Lung (tissue), 12 donors: Measurements from ENCODE around the gene NKAIN1. TPM values are rescaled to one million over a fixed set of nuclear protein-coding genes. Genes with fewer than 3 reads are reported as not detected.
A peak's percentile ranks its signal among the peaks of the same experiment; 100 is the strongest.

ENCODE experiments used
- ATAC-seq: fragments of 200-7000 bp; cut with Tn5 transposase; one replicate; pipeline ENCODE4 v1.9.1; 2020; ENCODE audit warnings: moderate number of reproducible peaks; ENCODE audit not compliant: insufficient read depth, low FRiP score
- DNase-seq, 3 donors: peaks; one replicate each; pipeline ENCODE4 v3.0.0-alpha.2; 2013 to 2017
- H3K27ac ChIP-seq, 2 donors: one replicate each; pipeline ENCODE4 v1.5.1; 2013; ENCODE audit warnings: mild to moderate bottlenecking in 2 of 2, moderate library complexity in 2 of 2, control low read depth in 1 of 2, inconsistent platforms in 1 of 2, low read depth in 1 of 2, low read length in 1 of 2
- H3K27me3 ChIP-seq, 3 donors: one replicate each; pipeline ENCODE4 v1.5.1; 2013; ENCODE audit warnings: low read length in 2 of 3; ENCODE audit not compliant: control insufficient read depth in 3 of 3, insufficient read depth in 3 of 3
- H3K36me3 ChIP-seq, 4 donors: one replicate each; pipeline ENCODE4 v1.5.1; 2013; ENCODE audit warnings: low read length in 4 of 4, mild to moderate bottlenecking in 1 of 4, moderate library complexity in 1 of 4; ENCODE audit not compliant: control insufficient read depth in 4 of 4, insufficient read depth in 4 of 4
- H3K4me1 ChIP-seq, 5 donors: one replicate each; pipeline ENCODE4 v1.5.1; 2013; ENCODE audit warnings: low read length in 5 of 5, mild to moderate bottlenecking in 2 of 5, moderate library complexity in 1 of 5; ENCODE audit not compliant: control insufficient read depth in 5 of 5, insufficient read depth in 5 of 5
- H3K4me3 ChIP-seq: one replicate; pipeline ENCODE4 v1.5.1; 2013; ENCODE audit warnings: mild to moderate bottlenecking, control low read depth, moderate library complexity
- H3K9ac ChIP-seq, 2 donors: one replicate each; pipeline ENCODE4 v1.5.1; 2013; ENCODE audit warnings: low read length in 2 of 2, control low read depth in 1 of 2; ENCODE audit not compliant: insufficient read depth in 1 of 2
- H3K9me3 ChIP-seq, 4 donors: one replicate each; pipeline ENCODE4 v1.5.1; 2013; ENCODE audit warnings: low read length in 3 of 4, mild to moderate bottlenecking in 1 of 4, moderate library complexity in 1 of 4; ENCODE audit not compliant: control insufficient read depth in 4 of 4, insufficient read depth in 3 of 4
- CTCF ChIP-seq: IDR thresholded peaks from 2 replicates; pipeline ENCODE4 v1.5.1; 2012; ENCODE audit warnings: mild to moderate bottlenecking; ENCODE audit errors: control extremely low read depth, extremely low read depth
- WGBS, 2 donors: extraction: QIAGEN DNeasy Blood & Tissue Kit; methylation state at CpG; one replicate each; pipeline ENCODE4 v1.1.7; 2013; 5-methylcytosine and 5-hydroxymethylcytosine counted together
- polyA plus RNA-seq, 2 donors: library from polyadenylated mRNA; stranded (reverse); fragments of 200-250 nt; gene quantifications; one replicate each; pipeline ENCODE4 v1.2.1, GENCODE V29; 2013
- total RNA-seq, 2 donors: library from RNA; depleted of rRNA in 1 of 2; stranded (reverse); fragments of >200 nt in 1 of 2; gene quantifications; one replicate each; pipeline ENCODE4 v1.2.1, GENCODE V29; 2014 to 2021
- donor health status: control.
- donor health status: control.
- donor health status: Bipolar disorder and iron deficiency.
- donor health status: healthy.
- donor health status: DM: yes; HTN: yes; CAD: no.

NKAIN1 gene
- total and polyA plus RNA-seq, 4 donors = 0.03 TPM; not detected in 3

DNA sequence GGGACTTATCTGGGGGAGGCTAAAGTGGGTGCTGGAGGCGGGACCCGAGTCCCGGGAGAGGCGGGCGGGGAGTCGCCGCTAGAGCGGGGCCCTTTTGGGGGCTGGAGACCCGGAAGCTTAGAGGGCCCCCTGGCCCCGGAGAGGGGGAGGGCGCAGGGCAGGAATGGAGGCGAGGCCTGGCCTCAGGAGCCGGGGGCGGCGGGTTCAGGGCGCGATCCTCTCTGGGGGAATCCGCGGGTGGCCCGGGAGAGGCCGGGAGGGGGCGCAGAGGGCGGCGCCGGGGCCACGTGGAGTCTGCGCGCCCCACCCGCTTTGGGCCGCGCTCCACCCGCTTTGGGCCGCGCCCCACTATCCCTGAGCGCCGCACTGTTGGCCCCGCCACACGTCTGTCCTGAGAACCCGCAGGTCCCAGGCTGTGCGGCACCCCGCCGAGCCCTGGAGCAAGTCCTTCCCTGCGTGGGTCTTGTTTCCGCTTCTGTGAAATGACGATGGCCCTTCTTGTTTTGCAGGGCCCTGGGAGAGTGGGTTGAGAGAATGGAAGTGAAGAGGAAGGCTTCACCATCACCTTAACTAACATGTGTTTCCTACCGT lies 84.4 kb downstream of the NKAIN1 start:
- DNase-seq = peak; percentile 74 to 78 (median 75)
- peak; percentile 90 for ATAC-seq
- Histone ChIP-seq H3K9ac (peak overlapping the region; percentile 24 to 46), H3K4me1 (peaks cover 0 to 13% (median 0%) of the 10 kb centered on the region in 5 donors), H3K9me3 (no peaks in the 10 kb centered on the region), H3K4me3 (peak overlapping the region; percentile 58), H3K27ac (peak overlapping the region; percentile 80 to 90), H3K36me3 (no peaks in the 10 kb centered on the region), H3K27me3 (no peaks in the 10 kb centered on the region)
- TF ChIP-seq CTCF = no peak
- WGBS, 2 donors = 0 to 1% methylated on average over 35 to 46 of the region's 46 CpGs

DNA sequence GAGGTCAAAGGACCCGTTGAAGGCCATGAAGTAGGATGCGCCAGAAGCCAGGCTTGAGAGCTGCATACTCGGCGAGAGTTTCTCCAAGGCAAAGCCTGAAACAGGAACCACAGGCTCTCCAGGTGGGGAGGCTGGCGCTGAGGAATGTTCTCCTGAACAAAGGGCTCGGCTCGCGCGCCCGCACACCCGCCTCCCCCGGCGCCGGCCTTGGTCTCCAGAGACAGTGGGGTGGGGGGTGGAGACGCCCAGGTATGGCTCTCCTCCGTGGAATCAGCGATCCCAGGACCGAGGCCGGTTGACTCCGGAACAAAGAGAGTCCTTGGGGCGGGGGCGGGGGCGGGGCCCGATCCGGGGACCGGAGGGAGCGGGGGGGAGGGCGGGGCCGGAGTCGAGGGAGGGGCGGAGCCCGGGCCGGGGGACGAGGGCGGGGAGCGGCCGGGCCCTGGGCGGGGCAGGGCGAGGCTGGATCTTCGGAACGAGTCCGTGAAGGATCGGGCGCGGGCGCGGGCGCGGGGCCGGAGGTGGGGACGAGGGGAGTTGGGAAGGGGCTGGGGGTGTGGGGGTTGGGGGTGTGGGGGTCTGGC lies 85.0 kb downstream of the NKAIN1 start:
- Histone ChIP-seq H3K4me1 (peaks cover 0 to 13% (median 0%) of the 10 kb centered on the region in 5 donors), H3K4me3 (peak overlapping the region; percentile 8), H3K9ac (peak overlapping the region in 1 of 2 donors; percentile 88), H3K36me3 (no peaks in the 10 kb centered on the region), H3K27me3 (no peaks in the 10 kb centered on the region), H3K9me3 (no peaks in the 10 kb centered on the region), H3K27ac (peak overlapping the region; percentile 80 to 86)
- peak; percentile 91 for ATAC-seq
- no peak for TF ChIP-seq CTCF
- DNase-seq = peak; percentile 87 to 93 (median 91)
- 2 to 4% methylated on average over 33 to 51 of the region's 51 CpGs for WGBS, 2 donors

DNA sequence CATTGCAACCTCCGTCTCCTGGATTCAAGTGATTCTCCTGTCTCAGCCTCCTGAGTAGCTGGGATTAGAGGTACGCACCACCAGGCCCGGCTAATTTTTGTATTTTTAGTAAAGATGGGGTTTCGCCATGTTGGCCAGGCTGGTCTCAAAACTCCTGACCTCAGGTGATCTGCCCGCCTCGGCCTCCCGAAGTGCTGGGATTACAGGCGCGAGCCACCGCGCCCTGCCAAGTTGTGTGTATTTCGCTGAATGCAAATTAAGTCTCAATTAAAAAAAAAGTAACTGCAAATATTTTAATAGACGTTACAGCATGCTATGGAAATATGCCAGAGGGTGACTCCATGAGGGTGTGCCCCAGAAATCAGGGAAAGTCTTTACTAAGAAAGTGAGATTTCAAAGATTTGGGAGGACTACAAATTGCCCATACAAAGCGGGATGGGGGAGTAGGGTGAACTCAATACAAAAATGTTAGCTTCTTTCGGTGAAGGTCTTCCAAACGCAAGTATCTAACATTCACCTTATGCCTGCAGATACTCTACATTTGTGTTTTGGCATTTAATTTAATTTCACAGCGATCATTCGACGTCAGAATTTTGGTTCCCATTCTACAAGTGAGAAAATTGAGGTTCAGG lies 85.6 kb downstream of the NKAIN1 start:
- Histone ChIP-seq H3K27ac (peak overlapping the region; percentile 34 to 86), H3K9me3 (no peaks in the 10 kb centered on the region), H3K36me3 (no peaks in the 10 kb centered on the region), H3K9ac (peak overlapping the region in 1 of 2 donors; percentile 88), H3K27me3 (no peaks in the 10 kb centered on the region), H3K4me3 (no peak overlapping the region), H3K4me1 (peaks cover 0 to 13% (median 0%) of the 10 kb centered on the region in 5 donors)
- 80 to 85% methylated on average over 19 of the region's 19 CpGs for WGBS, 2 donors
- ATAC-seq (no peak), DNase-seq (peak in 1 of 3 donors; percentile 32)
- no peak for TF ChIP-seq CTCF
